Activated naive CD8-positive, alpha-beta T cell treated with anti-CD3 and anti-CD28 coated beads, Interleukin-2, amount 50 U/mL, for 24 hours (primary cell): ENCODE measurements around the gene GYG2.

Source experiments
- ATAC-seq: fragments of 150-1000 bp; cut with Tn5 transposase; one replicate; pipeline ENCODE4 v1.10.0; 2021
- DNase-seq: peaks from one replicate; pipeline ENCODE4 v3.0.0; 2021
- H3K27ac Mint-ChIP-seq: one replicate; pipeline ENCODE4 v1.8.0; 2021; ENCODE audit warnings: mild to moderate bottlenecking, mixed read lengths
- H3K27me3 Mint-ChIP-seq: one replicate; pipeline ENCODE4 v1.8.0; 2021; ENCODE audit warnings: mixed read lengths
- H3K36me3 Mint-ChIP-seq: one replicate; pipeline ENCODE4 v1.8.0; 2021; ENCODE audit warnings: low read depth, mixed read lengths
- H3K4me1 Mint-ChIP-seq: one replicate; pipeline ENCODE4 v1.8.0; 2021; ENCODE audit warnings: mixed read lengths
- H3K4me3 Mint-ChIP-seq: one replicate; pipeline ENCODE4 v1.8.0; 2021; ENCODE audit warnings: mild to moderate bottlenecking, moderate library complexity, mixed read lengths
- H3K9me3 Mint-ChIP-seq: one replicate; pipeline ENCODE4 v1.8.0; 2021; ENCODE audit warnings: mixed read lengths

Gene GYG2

DNA sequence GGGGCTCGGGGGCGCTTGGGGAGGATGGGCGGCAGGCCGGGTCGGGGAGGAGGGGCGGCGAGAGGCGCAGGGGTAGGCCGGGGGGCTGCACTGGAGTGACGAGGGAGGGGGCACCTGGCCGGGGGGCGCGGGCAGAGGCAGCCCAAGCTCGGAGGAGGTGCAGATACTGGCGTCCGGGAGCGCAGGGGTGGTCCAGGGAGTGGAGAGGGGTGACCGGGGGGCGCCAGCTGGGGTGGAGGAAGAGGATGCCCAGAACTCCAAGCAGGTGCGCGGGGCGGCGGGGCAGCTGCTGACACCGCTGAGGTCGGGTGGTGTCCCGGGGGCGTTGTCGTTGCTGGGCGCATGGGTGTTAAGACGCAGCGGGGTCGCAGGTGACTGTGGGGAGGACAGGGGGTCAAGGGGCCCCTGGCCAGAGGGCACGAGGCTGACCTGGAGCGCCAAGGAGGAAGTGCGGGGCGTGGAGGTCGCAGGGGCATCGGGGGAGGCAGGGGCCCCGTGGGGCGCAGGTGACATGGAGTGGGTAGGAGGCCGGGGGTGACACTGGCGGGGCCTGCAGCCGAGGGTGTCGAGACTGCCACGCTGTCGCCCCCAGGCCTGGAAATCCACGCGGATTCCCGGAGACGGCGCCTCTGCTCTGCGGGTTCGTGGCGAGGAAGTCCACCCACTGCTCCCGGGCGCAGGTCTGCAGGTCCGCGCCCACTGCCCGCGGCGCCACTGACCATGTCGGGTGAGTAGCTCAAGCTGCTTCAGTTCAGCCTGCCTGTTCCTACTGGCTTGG, 928 bp downstream of the GYG2 start:
- H3K9me3 Mint-ChIP-seq = no peaks in the 10 kb centered on the region
- ATAC-seq = no peak

DNA sequence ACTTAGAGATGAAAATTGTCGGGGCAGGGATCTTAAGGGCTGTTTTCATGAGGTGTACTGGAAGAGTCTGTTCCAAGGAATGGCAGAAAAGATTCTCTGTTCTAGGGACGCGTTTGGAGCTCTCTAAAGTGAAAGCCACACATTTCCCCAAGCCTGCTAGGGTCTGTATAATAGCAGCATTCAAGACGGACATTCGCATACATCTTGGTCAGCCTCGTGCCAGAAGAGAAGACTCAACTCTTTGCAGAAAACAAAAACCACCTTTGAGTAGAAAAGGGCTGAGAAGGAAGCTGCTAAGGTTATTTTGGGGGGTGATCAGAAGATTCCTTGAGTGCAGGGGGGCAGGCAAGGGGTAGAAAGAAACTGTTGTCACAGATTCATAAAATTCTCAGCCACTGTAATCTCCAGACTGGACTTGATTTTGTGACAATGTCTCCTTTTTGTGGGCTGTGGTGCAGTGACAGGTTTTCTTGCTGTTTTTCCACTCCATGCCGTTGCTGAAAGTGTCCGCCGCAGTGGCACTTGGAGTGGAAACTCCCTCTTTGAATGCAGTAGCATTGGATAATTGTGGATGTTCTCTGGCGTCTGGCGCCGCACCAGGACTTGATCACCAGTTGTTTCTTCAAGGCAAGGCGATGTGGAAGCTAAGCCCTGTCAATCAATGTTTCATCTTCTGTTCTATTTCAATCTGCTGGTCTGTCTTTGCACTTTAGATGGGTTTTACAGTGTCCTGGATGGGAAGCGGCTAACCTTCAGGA, 2.9 kb downstream of the GYG2 start:
- H3K9me3 Mint-ChIP-seq = no peaks in the 10 kb centered on the region

More for the DNA sequence above, 928 bp downstream of the GYG2 start:
- H3K27me3 Mint-ChIP-seq = peaks cover 10% of the 10 kb centered on the region
- H3K36me3 Mint-ChIP-seq = no peaks in the 10 kb centered on the region
- DNase-seq = no peak
- H3K4me1 Mint-ChIP-seq = no peaks in the 10 kb centered on the region
- H3K27ac Mint-ChIP-seq = no peak overlapping the region
- H3K4me3 Mint-ChIP-seq = no peak overlapping the region

DNA sequence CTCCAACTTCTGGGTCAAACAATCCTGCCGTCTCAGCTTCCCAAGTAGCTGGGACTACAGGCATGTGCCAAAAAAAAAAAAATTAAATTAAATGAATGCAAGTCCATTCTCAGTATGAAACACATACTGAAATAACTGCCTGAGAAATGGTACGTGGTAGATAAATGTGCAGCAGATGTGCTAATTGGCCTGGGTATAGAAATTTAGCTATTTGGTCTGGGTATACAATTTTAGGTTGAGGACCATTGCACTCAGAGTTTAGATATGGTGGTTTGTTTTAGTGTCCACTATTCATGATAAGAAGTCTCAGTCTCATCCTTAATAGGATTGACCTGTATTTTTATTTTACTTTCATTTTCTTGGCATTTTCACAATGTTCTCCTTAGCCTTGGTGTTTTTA, 9.2 kb downstream of the GYG2 start:
- no peak for ATAC-seq
- peaks cover 13% of the 10 kb centered on the region for H3K9me3 Mint-ChIP-seq

More for the DNA sequence above, 2.9 kb downstream of the GYG2 start:
- DNase-seq = no peak
- ATAC-seq = no peak
- Mint-ChIP-seq H3K36me3 (no peaks in the 10 kb centered on the region), H3K4me1 (no peaks in the 10 kb centered on the region), H3K4me3 (no peak overlapping the region), H3K27me3 (peaks cover 10% of the 10 kb centered on the region), H3K27ac (no peak overlapping the region)

DNA sequence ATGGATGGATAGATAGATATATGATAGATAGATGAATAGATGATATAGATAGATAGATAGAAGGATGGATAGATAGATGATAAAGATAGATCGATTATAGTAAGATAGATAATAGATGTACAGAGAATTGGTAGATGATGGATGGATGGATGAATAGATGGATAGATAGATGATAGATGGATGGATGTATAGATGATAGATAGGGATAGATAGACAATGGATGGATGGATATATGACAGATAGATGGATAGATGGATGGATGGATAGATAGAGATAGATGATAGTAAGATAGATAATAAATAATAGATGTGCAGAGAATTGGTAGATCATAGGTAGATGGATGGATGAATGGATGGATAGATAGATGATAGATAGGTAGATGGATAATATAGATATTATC, 12.2 kb downstream of the GYG2 start:
- Mint-ChIP-seq H3K4me1 (no peaks in the 10 kb centered on the region), H3K27me3 (peaks cover 4% of the 10 kb centered on the region), H3K4me3 (no peak overlapping the region)

More for the DNA sequence above, 9.2 kb downstream of the GYG2 start:
- no peak overlapping the region for H3K27ac Mint-ChIP-seq
- peaks cover 6% of the 10 kb centered on the region for H3K27me3 Mint-ChIP-seq
- H3K36me3 Mint-ChIP-seq = peaks cover 2% of the 10 kb centered on the region
- H3K4me1 Mint-ChIP-seq = no peaks in the 10 kb centered on the region
- DNase-seq = no peak
- H3K4me3 Mint-ChIP-seq = no peak overlapping the region

DNA sequence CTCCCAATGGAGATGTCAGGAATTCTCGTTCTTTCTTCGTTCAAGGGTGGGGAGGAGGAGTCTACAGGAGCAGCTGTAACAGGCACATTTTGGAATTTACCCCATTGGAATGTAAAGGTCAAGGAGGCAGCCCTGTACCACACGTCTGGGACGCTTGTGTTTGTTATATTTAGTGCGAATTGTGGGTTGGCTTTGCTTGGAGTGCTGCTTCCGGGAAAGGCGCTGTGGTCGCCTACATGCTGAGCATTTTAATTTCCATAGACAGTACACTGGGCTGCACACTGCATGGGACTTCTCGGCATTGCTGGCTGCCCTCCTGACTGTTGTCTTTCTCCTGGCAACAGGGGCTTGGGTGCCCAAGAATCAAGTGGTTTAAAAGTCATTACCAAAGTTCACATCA, 12.8 kb downstream of the GYG2 start:
- H3K4me1 Mint-ChIP-seq = no peaks in the 10 kb centered on the region
- ATAC-seq (no peak), DNase-seq (no peak)
- H3K9me3 Mint-ChIP-seq = peaks cover 13% of the 10 kb centered on the region
- H3K36me3 Mint-ChIP-seq = peaks cover 2% of the 10 kb centered on the region
- no peak overlapping the region for H3K4me3 Mint-ChIP-seq
- H3K27ac Mint-ChIP-seq = no peak overlapping the region
- peaks cover 4% of the 10 kb centered on the region for H3K27me3 Mint-ChIP-seq

More for the DNA sequence above, 12.2 kb downstream of the GYG2 start:
- Mint-ChIP-seq H3K36me3 (peaks cover 2% of the 10 kb centered on the region), H3K27ac (no peak overlapping the region), H3K9me3 (peaks cover 13% of the 10 kb centered on the region)
- ATAC-seq = no peak
- no peak for DNase-seq

DNA sequence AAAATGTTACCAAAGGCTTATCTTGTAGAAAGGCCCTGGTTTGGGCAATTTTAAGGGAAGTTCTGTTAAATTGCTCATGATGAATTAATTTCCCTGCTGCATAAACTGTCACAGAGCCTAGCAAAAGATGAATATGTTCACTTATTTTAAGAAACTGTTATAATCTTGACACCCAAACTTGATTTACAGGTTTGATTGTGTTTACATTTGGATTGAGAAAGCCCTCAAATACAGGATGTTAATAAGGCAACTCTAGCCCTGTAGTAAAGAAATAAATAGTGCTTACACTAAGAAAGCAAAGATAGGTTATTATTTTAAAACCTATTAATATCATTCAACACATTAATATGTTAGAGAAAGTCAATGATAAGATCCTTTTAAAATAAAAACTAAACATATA, 18.3 kb downstream of the GYG2 start:
- H3K9me3 Mint-ChIP-seq = no peaks in the 10 kb centered on the region
- DNase-seq = no peak

DNA sequence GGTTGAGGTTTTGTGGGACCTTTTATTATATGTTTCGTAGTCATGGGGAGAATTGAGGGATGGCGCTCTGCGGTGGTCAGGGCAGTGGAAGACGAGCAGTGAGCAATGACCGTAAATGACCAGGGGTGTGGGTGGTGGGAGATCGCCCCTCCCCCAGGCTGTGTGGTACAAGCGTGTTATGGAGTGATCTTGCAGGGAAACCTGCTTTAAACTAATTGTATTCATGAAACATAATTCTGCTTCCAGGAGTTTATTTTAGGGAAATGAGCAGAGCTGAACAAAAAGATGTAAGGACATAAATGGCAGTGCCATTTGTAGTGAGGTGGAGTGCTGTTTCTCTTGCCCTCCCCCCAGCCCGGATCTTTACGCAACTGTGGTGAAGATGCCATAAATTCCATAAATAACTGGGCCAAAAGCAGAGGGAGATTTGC, 20.2 kb downstream of the GYG2 start:
- H3K27me3 Mint-ChIP-seq = peaks cover 2% of the 10 kb centered on the region
- no peak for DNase-seq
- no peaks in the 10 kb centered on the region for H3K36me3 Mint-ChIP-seq
- H3K27ac Mint-ChIP-seq = no peak overlapping the region
- H3K4me3 Mint-ChIP-seq = no peak overlapping the region
- no peaks in the 10 kb centered on the region for H3K9me3 Mint-ChIP-seq
- ATAC-seq = no peak
- no peaks in the 10 kb centered on the region for H3K4me1 Mint-ChIP-seq

More for the DNA sequence above, 18.3 kb downstream of the GYG2 start:
- no peak overlapping the region for H3K4me3 Mint-ChIP-seq
- H3K27me3 Mint-ChIP-seq = peaks cover 2% of the 10 kb centered on the region
- no peaks in the 10 kb centered on the region for H3K4me1 Mint-ChIP-seq
- H3K36me3 Mint-ChIP-seq = no peaks in the 10 kb centered on the region
- no peak for ATAC-seq
- no peak overlapping the region for H3K27ac Mint-ChIP-seq

DNA sequence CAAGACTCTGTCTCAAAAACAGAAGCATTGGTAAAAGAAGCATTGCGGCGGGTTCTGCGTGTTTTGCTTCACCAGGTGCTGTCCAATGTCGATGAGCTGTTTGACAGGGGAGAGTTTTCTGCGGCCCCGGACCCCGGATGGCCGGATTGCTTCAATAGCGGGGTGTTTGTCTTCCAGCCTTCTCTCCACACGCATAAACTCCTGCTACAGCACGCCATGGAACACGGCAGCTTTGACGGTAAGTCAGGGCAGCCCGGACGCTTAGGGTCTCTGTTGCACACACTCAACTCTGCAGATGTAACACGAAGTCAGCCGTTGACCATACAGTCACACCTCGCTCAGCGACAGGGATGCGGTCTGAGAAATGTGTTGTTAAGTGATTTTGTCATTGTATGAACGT, 26.2 kb downstream of the GYG2 start:
- no peak overlapping the region for H3K4me3 Mint-ChIP-seq
- H3K27ac Mint-ChIP-seq = no peak overlapping the region
- H3K9me3 Mint-ChIP-seq = no peaks in the 10 kb centered on the region
- H3K4me1 Mint-ChIP-seq = no peaks in the 10 kb centered on the region
- H3K27me3 Mint-ChIP-seq = no peaks in the 10 kb centered on the region
- DNase-seq = no peak
- no peak for ATAC-seq
- H3K36me3 Mint-ChIP-seq = no peaks in the 10 kb centered on the region

DNA sequence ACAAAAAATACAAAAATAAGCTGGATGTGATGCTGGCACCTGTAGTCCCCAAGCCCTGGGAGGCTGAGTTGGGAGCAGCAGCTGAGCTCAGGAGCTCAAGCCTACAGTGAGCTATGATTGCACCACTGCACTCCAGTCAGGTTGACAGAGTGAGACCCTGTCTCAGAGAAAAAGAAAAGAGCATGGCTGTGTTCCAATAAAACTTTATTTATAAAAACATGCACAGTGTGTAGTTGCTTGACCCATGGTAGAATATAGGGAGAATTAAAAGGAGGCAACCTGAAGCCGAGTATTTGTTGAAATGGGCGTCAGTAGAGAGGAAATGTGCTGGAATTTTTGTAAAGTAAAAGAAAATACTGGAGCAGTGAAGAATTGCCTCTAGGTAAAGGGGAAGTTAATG, 27.0 kb downstream of the GYG2 start:
- no peaks in the 10 kb centered on the region for H3K4me1 Mint-ChIP-seq
- no peak for ATAC-seq
- H3K4me3 Mint-ChIP-seq = no peak overlapping the region
- no peaks in the 10 kb centered on the region for H3K36me3 Mint-ChIP-seq
- no peaks in the 10 kb centered on the region for H3K27me3 Mint-ChIP-seq
- no peak for DNase-seq
- H3K27ac Mint-ChIP-seq = no peak overlapping the region
- H3K9me3 Mint-ChIP-seq = no peaks in the 10 kb centered on the region

DNA sequence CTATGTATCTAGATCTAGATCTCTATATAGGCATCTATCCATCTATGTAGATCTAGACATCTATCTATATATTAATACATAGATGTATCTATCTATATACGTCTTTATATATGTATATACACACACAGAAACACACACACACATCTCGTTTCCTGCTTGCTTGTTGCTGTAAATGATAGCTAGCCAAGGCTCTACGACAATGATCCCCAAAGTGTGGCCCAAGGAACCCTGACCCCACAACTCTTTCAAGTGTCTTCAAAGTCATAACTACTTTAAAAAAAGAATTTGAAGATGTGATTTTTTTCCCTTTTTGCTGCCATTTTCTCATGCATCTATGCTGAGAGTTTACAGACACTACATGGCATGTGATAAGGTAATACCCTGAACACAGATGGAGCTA, 28.8 kb downstream of the GYG2 start:
- Mint-ChIP-seq H3K36me3 (no peaks in the 10 kb centered on the region), H3K9me3 (no peaks in the 10 kb centered on the region), H3K27me3 (no peaks in the 10 kb centered on the region), H3K27ac (no peak overlapping the region), H3K4me3 (no peak overlapping the region), H3K4me1 (no peaks in the 10 kb centered on the region)
- ATAC-seq = no peak
- DNase-seq = no peak

DNA sequence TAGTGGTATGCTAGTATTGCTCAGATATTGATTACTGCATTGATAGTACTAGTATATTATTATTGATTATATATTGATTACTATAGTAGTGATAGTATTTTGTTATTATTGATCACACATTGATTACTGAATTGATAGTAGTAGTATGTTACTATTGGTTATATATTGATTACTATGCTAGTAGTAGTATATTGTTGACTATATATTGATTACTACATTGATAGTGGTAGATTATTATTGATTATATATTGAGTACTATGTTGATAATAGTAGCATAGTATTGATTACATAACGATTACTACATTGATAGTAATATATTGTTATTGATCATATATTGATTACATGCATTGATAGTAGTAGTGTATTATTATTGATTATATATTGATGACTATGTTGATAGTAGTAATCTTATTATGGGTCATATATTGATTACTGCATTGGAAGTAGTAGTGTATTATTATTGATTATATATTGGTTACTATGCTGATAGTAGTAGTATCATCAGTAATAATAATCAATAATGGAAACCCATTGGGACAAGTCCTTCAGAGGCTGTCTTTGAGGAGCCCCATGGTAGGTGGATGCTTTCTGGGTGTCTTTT, 30.6 kb downstream of the GYG2 start:
- H3K27ac Mint-ChIP-seq = no peak overlapping the region

DNA sequence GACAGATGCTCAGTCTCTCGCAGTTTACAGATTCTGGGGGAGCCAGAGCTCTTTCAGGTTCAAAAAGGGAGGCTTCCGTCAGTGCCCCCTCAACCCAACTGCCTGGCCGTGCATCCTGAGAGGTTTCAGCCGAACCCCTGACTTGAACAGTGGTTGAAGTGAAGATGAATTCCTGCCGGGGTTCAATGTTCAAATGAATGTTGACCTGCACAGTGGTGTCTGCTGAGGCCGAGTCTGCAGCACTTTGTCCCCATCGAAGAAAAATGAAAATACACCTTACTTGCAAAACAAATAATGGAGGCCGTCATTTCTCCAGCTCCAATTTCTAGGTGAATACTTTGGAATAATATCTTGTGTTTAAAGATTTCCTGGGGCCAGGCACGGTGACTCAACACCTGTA, 33.7 kb downstream of the GYG2 start:
- Mint-ChIP-seq H3K9me3 (no peaks in the 10 kb centered on the region), H3K36me3 (no peaks in the 10 kb centered on the region), H3K4me1 (no peaks in the 10 kb centered on the region), H3K4me3 (no peak overlapping the region), H3K27ac (no peak overlapping the region), H3K27me3 (no peaks in the 10 kb centered on the region)
- ATAC-seq (no peak), DNase-seq (no peak)

More for the DNA sequence above, 30.6 kb downstream of the GYG2 start:
- Mint-ChIP-seq H3K9me3 (no peaks in the 10 kb centered on the region), H3K4me3 (no peak overlapping the region), H3K27me3 (no peaks in the 10 kb centered on the region), H3K4me1 (no peaks in the 10 kb centered on the region), H3K36me3 (no peaks in the 10 kb centered on the region)
- ATAC-seq = no peak
- no peak for DNase-seq

DNA sequence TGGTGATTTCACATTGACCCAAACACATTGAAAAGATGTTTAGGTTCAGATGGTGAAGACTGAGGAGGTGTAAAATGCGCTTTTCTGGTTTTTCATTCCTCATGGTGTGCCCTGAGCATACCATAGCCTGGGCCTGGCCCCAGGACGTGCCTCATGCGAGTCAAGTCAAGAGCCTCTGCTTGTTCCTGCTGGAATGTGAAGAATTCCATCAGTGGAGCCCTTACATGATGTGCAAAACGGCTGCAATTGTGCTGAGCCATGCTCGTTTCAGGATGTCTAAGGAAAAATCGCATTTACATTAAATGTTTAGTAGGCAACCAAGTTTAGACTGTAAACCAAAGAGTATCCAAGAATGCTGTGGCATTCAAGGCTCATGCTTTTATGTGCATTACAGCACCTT, 34.9 kb downstream of the GYG2 start:
- Mint-ChIP-seq H3K27me3 (no peaks in the 10 kb centered on the region), H3K4me1 (no peaks in the 10 kb centered on the region), H3K27ac (no peak overlapping the region), H3K9me3 (no peaks in the 10 kb centered on the region), H3K36me3 (no peaks in the 10 kb centered on the region), H3K4me3 (no peak overlapping the region)
- ATAC-seq = no peak
- DNase-seq = no peak

DNA sequence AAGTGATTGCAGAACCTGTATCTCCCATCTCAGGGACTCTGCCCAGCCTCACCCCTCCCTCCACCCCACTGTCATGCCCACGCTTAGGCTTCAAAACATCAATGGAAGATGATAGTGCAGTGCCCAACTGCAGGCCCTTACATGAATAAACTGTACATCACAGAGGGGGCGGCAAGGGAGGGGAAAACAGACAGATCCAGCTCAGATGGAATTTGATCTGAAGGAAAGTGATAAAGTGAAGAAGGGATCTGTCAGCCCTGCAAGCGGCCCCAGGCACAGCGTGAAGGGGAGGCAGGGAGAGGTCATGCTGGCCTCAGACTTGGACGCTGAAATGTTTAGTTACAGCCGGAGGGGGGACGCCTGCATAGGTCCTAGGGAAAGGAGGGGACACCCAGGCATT, 38.5 kb downstream of the GYG2 start:
- H3K9me3 Mint-ChIP-seq = no peaks in the 10 kb centered on the region
- no peak overlapping the region for H3K27ac Mint-ChIP-seq
- no peak overlapping the region for H3K4me3 Mint-ChIP-seq
- ATAC-seq = no peak
- H3K36me3 Mint-ChIP-seq = no peaks in the 10 kb centered on the region
- H3K27me3 Mint-ChIP-seq = peaks cover 3% of the 10 kb centered on the region
- DNase-seq = no peak
- no peaks in the 10 kb centered on the region for H3K4me1 Mint-ChIP-seq

DNA sequence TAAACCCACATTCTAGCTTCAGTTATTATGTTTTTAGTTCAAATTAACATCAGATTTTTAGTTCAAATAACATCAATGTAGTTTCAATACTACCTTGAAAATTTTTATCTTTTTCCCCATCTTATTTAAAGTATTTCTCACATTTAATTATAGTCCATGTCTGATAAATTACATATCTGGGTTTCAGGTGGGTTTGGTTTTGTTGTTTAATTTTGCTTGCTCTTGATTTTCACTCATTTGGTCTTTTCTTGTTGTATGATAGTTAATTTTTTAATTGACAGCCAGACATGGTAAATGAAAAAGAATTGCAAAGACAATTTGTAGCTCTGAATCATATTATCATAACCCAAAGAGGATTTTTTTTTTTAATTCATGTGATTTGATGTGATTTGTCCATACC, 41.9 kb downstream of the GYG2 start:
- Mint-ChIP-seq H3K4me3 (no peak overlapping the region), H3K36me3 (no peaks in the 10 kb centered on the region), H3K4me1 (no peaks in the 10 kb centered on the region), H3K9me3 (no peaks in the 10 kb centered on the region), H3K27ac (no peak overlapping the region), H3K27me3 (peaks cover 5% of the 10 kb centered on the region)
- ATAC-seq (no peak), DNase-seq (no peak)
